ENCODE data around the gene CAP2. TPM values are rescaled to one million over a fixed set of nuclear protein-coding genes. Genes with fewer than 3 reads are reported as not detected.
"Not testable (repeated sequence)": the region's sequence is repeated elsewhere in the genome, so short reads cannot be mapped to it uniquely, and the experiment has no call there.

Gene CAP2
- total RNA-seq, 4 donors from 2014 or later = 28.5 to 66.5 (median 59.0) TPM

GRCh38 chr6:17429383-17430061 is 36.1 kb downstream of the CAP2 start:
- H3K27ac ChIP-seq = peak overlapping the region in 2 of 4 donors; percentile 54
- H3K36me3 ChIP-seq = peaks cover 0 to 21% of the 10 kb centered on the region in 2 donors
- no peak for TF ChIP-seq CTCF (IDR thresholded peaks at IDR 0.05)
- peak; percentile 18 for TF ChIP-seq POLR2AphosphoS5 (IDR thresholded peaks at IDR 0.05)
- H3K4me1 ChIP-seq = peaks cover 0 to 22% (median 0%) of the 10 kb centered on the region in 3 donors
- ATAC-seq = no peak
- H3K9me3 ChIP-seq = no peaks in the 10 kb centered on the region
- WGBS, 2 donors (ENCODE audit: low coverage in 1 of 2) = 0 to 7% methylated on average over 3 of the region's 3 CpGs
- no peak overlapping the region for H3K4me3 ChIP-seq
- H3K27me3 ChIP-seq = no peaks in the 10 kb centered on the region

- H3K9me3 ChIP-seq = no peaks in the 10 kb centered on the region
- H3K36me3 ChIP-seq = peaks cover 0 to 14% of the 10 kb centered on the region in 2 donors
- no peaks in the 10 kb centered on the region for H3K27me3 ChIP-seq
- H3K4me1 ChIP-seq = peaks cover 0 to 22% (median 0%) of the 10 kb centered on the region in 3 donors
- WGBS, 2 donors (ENCODE audit: low coverage in 1 of 2) = 22% methylated on average over 1 of the region's 2 CpGs; no CpG with 5 or more reads in 1 of the 2 donors
- TF ChIP-seq CTCF (IDR thresholded peaks at IDR 0.05) (no peak), POLR2AphosphoS5 (IDR thresholded peaks at IDR 0.05) (peak; percentile 14), POLR2A (IDR thresholded peaks at IDR 0.05) (no peak), EP300 (IDR thresholded peaks at IDR 0.05) (no peak)
- ATAC-seq = peak; percentile 34
- peak overlapping the region in 1 of 4 donors; percentile 42 for H3K27ac ChIP-seq
- no peak overlapping the region for H3K4me3 ChIP-seq
Measured at GRCh38 chr6:17431581-17431980, 38.2 kb downstream of the CAP2 start.

- no peak overlapping the region for H3K27ac ChIP-seq
- no peaks in the 10 kb centered on the region for H3K27me3 ChIP-seq
Measured at GRCh38 chr6:17432356-17432755, 39.0 kb downstream of the CAP2 start.

GRCh38 chr6:17439243-17439993 is 46.0 kb downstream of the CAP2 start:
- WGBS, 2 donors (ENCODE audit: low coverage in 1 of 2) = 11 to 39% methylated on average over 1 to 10 of the region's 11 CpGs
- no peak overlapping the region for H3K4me3 ChIP-seq
- ATAC-seq = no peak

More at GRCh38 chr6:17432356-17432755, 39.0 kb downstream of the CAP2 start:
- H3K36me3 ChIP-seq = peaks cover 0 to 12% of the 10 kb centered on the region in 2 donors
- 14 to 42% methylated on average over 1 to 2 of the region's 2 CpGs for WGBS, 2 donors (ENCODE audit: low coverage in 1 of 2)
- peaks cover 0 to 22% (median 0%) of the 10 kb centered on the region in 3 donors for H3K4me1 ChIP-seq
- no peak for ATAC-seq
- TF ChIP-seq CTCF (IDR thresholded peaks at IDR 0.05) (no peak), POLR2A (IDR thresholded peaks at IDR 0.05) (no peak), EP300 (IDR thresholded peaks at IDR 0.05) (no peak)
- H3K4me3 ChIP-seq = no peak overlapping the region
- H3K9me3 ChIP-seq = no peaks in the 10 kb centered on the region

GRCh38 chr6:17440811-17441210 is 47.4 kb downstream of the CAP2 start:
- H3K9me3 ChIP-seq, H3K36me3 ChIP-seq, H3K27ac ChIP-seq, H3K4me3 ChIP-seq, ATAC-seq, H3K27me3 ChIP-seq: not testable (repeated sequence)
- WGBS, 2 donors (ENCODE audit: low coverage in 1 of 2) = 92 to 100% methylated on average over 3 to 4 of the region's 4 CpGs
- peaks cover 0 to 16% (median 0%) of the 10 kb centered on the region in 3 donors for H3K4me1 ChIP-seq

More at GRCh38 chr6:17439243-17439993, 46.0 kb downstream of the CAP2 start:
- peaks cover 0 to 16% (median 0%) of the 10 kb centered on the region in 3 donors for H3K4me1 ChIP-seq
- TF ChIP-seq EP300 (IDR thresholded peaks at IDR 0.05) (no peak), POLR2A (IDR thresholded peaks at IDR 0.05) (no peak), POLR2AphosphoS5 (IDR thresholded peaks at IDR 0.05) (peak; percentile 53), CTCF (IDR thresholded peaks at IDR 0.05) (no peak)
- H3K9me3 ChIP-seq = no peaks in the 10 kb centered on the region
- no peaks in the 10 kb centered on the region for H3K27me3 ChIP-seq
- H3K27ac ChIP-seq = peak overlapping the region in 3 of 4 donors; percentile 12 to 59 (median 54)
- H3K36me3 ChIP-seq = peaks cover 0 to 8% of the 10 kb centered on the region in 2 donors
